ENCODE results near the gene TCAP. TPM values are rescaled to one million over a fixed set of nuclear protein-coding genes. Genes with fewer than 3 reads are reported as not detected.

The TCAP gene
- total and polyA plus RNA-seq, 2 experiments from 2014 or later = 0.61 to 2.1 TPM

GRCh38 chr17:39706921-39707337, 41.8 kb downstream of the TCAP start (continued):
- TF ChIP-seq EZH2 (IDR thresholded peaks at IDR 0.05; ENCODE audit: low read depth, unreplicated experiment) (no peak), POLR2AphosphoS5 (IDR thresholded peaks at IDR 0.05; ENCODE audit: low read depth) (no peak), EZH2phosphoT487 (IDR thresholded peaks at IDR 0.05; ENCODE audit: unreplicated experiment) (no peak), CREB1 (CRISPR knock-in tag; IDR thresholded peaks at IDR 0.05; ENCODE audit: low read depth) (no peak), ZNF331 (CRISPR knock-in tag; IDR thresholded peaks at IDR 0.05; ENCODE audit: low read depth) (no peak)
- TF ChIP-seq, protein P1, sequence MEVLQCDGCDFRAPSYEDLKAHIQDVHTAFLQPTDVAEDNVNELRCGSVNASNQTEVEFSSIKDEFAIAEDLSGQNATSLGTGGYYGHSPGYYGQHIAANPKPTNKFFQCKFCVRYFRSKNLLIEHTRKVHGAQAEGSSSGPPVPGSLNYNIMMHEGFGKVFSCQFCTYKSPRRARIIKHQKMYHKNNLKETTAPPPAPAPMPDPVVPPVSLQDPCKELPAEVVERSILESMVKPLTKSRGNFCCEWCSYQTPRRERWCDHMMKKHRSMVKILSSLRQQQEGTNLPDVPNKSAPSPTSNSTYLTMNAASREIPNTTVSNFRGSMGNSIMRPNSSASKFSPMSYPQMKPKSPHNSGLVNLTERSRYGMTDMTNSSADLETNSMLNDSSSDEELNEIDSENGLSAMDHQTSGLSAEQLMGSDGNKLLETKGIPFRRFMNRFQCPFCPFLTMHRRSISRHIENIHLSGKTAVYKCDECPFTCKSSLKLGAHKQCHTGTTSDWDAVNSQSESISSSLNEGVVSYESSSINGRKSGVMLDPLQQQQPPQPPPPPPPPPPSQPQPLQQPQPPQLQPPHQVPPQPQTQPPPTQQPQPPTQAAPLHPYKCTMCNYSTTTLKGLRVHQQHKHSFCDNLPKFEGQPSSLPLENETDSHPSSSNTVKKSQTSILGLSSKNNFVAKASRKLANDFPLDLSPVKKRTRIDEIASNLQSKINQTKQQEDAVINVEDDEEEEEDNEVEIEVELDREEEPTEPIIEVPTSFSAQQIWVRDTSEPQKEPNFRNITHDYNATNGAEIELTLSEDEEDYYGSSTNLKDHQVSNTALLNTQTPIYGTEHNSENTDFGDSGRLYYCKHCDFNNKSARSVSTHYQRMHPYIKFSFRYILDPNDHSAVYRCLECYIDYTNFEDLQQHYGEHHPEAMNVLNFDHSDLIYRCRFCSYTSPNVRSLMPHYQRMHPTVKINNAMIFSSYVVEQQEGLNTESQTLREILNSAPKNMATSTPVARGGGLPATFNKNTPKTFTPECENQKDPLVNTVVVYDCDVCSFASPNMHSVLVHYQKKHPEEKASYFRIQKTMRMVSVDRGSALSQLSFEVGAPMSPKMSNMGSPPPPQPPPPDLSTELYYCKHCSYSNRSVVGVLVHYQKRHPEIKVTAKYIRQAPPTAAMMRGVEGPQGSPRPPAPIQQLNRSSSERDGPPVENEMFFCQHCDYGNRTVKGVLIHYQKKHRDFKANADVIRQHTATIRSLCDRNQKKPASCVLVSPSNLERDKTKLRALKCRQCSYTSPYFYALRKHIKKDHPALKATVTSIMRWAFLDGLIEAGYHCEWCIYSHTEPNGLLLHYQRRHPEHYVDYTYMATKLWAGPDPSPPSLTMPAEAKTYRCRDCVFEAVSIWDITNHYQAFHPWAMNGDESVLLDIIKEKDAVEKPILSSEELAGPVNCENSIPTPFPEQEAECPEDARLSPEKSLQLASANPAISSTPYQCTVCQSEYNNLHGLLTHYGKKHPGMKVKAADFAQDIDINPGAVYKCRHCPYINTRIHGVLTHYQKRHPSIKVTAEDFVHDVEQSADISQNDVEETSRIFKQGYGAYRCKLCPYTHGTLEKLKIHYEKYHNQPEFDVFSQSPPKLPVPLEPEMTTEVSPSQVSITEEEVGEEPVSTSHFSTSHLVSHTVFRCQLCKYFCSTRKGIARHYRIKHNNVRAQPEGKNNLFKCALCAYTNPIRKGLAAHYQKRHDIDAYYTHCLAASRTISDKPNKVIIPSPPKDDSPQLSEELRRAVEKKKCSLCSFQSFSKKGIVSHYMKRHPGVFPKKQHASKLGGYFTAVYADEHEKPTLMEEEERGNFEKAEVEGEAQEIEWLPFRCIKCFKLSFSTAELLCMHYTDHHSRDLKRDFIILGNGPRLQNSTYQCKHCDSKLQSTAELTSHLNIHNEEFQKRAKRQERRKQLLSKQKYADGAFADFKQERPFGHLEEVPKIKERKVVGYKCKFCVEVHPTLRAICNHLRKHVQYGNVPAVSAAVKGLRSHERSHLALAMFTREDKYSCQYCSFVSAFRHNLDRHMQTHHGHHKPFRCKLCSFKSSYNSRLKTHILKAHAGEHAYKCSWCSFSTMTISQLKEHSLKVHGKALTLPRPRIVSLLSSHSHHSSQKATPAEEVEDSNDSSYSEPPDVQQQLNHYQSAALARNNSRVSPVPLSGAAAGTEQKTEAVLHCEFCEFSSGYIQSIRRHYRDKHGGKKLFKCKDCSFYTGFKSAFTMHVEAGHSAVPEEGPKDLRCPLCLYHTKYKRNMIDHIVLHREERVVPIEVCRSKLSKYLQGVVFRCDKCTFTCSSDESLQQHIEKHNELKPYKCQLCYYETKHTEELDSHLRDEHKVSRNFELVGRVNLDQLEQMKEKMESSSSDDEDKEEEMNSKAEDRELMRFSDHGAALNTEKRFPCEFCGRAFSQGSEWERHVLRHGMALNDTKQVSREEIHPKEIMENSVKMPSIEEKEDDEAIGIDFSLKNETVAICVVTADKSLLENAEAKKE (CRISPR knock-in tag; IDR thresholded peaks at IDR 0.05) = no peak

DNA sequence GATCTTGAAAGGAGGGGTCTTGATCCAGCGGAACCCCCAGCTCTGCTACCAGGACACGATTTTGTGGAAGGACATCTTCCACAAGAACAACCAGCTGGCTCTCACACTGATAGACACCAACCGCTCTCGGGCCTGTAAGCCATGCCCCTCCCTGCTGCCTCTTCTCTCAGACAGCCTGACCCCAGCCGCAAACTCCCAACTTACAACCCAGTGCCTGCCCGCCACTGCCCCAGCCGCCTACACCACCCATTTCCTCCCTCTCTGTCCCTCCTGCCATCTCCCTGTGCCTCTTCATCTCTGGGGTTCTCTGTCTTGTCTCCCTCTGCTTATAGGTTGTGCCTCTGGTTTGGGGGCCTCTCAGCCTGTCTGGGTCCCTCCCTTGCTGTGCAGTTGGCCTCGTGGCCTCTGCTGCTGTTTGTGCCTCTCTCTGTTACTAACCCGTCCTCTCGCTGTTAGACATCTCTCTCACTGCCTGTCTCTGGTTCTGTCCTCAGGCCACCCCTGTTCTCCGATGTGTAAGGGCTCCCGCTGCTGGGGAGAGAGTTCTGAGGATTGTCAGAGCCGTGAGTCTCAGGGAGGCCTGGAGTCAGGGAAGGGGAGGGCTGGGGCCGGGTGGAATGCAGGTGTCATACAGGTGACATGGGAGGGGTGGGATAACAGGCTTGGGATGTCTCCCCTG, 44.3 kb downstream of the TCAP start:
- Mint-ChIP-seq H3K9me3 (no peaks in the 10 kb centered on the region), H3K36me3 (ENCODE audit: low read depth) (peaks cover 77% of the 10 kb centered on the region), H3K4me3 (no peak overlapping the region), H3K27me3 (ENCODE audit: insufficient read depth, low read depth, poor library complexity) (peaks cover 6% of the 10 kb centered on the region), H3K4me1 (peaks cover 18% of the 10 kb centered on the region), H3K27ac (peak overlapping the region; percentile 28)
- no peak overlapping the region for H3K4me3 ChIP-seq
- no peak overlapping the region for H3K27ac ChIP-seq (ENCODE audit: low read depth)
- peaks cover 29% of the 10 kb centered on the region for H4K20me1 ChIP-seq (replicated peaks; ENCODE audit: insufficient read depth)
- H3K27me3 ChIP-seq (ENCODE audit: insufficient read depth) = no peaks in the 10 kb centered on the region
- H3K4me1 ChIP-seq (ENCODE audit: insufficient read depth) = peaks cover 13% of the 10 kb centered on the region
- ATAC-seq (no peak), DNase-seq (ENCODE audit: low spot score) (no peak)
- no peak overlapping the region for H2AFZ ChIP-seq
- H3K9me2 ChIP-seq (ENCODE audit: insufficient read depth) = no peaks in the 10 kb centered on the region
- H3K4me2 ChIP-seq = no peak overlapping the region
- peaks cover 30% of the 10 kb centered on the region for H3K79me2 ChIP-seq (replicated peaks; ENCODE audit: insufficient read depth)
- H3F3A ChIP-seq (replicated peaks; ENCODE audit: low read depth) = 0 out of 2 replicates have a peak, but pooled peaks cover 2% of the 10 kb centered on the region
- peaks cover 36% of the 10 kb centered on the region for H3K36me3 ChIP-seq (ENCODE audit: insufficient read depth)
- TF ChIP-seq EZH2 (IDR thresholded peaks at IDR 0.05; ENCODE audit: low read depth, unreplicated experiment) = no peak
- TF ChIP-seq STAT1 (IDR thresholded peaks at IDR 0.05; ENCODE audit: unreplicated experiment) = no peak
- TF ChIP-seq ETS1 (IDR thresholded peaks at IDR 0.05) = no peak
- no peak for TF ChIP-seq EZH2phosphoT487 (IDR thresholded peaks at IDR 0.05; ENCODE audit: unreplicated experiment)
- TF ChIP-seq JUNB (IDR thresholded peaks at IDR 0.05; ENCODE audit: unreplicated experiment) = no peak
- TF ChIP-seq ZNF114 (CRISPR knock-in tag; IDR thresholded peaks at IDR 0.05) = no peak
